Lower lobe of right lung (tissue), 2 donors: ENCODE measurements around the gene PDE6G. TPM values are rescaled to one million over a fixed set of nuclear protein-coding genes. Genes with fewer than 3 reads are reported as not detected.

Experiments used
- ATAC-seq, 2 donors: fragments of 200-7000 bp; cut with Tn5 transposase; one replicate each; pipeline ENCODE4 v1.9.1; 2020 to 2022; ENCODE audit warnings: mild to moderate bottlenecking in 2 of 2, moderate library complexity in 2 of 2
- DNase-seq: peaks from one replicate; pipeline ENCODE4 v3.0.0-alpha.2; 2020
- H3K27ac ChIP-seq: fragments of 200-600 bp; one replicate; pipeline ENCODE4 v1.8.0; 2022
- H3K27me3 ChIP-seq: fragments of 200-600 bp; one replicate; pipeline ENCODE4 v1.8.0; 2022; ENCODE audit warnings: low read depth
- H3K36me3 ChIP-seq: fragments of 200-600 bp; one replicate; pipeline ENCODE4 v1.8.0; 2022; ENCODE audit warnings: mild to moderate bottlenecking
- H3K4me1 ChIP-seq: fragments of 200-600 bp; one replicate; pipeline ENCODE4 v1.8.0; 2022
- H3K4me3 ChIP-seq: fragments of 200-600 bp; one replicate; pipeline ENCODE4 v1.8.0; 2022; ENCODE audit warnings: mild to moderate bottlenecking
- H3K9me3 ChIP-seq: fragments of 200-600 bp; one replicate; pipeline ENCODE4 v1.8.0; 2022
- intact Hi-C: fragments of 100-400 bp; cut with DNase I; formaldehyde crosslinking; loops from one replicate; pipeline ENCODE4 v1.11.0; 2022
- total RNA-seq: library from RNA; stranded (reverse); fragmentation: NEBNext Ultra II Directional; extraction: Animal tissue kit (Norgen Biotek cat#: 25700); gene quantifications from one replicate; pipeline ENCODE4 v1.2.1, GENCODE V29; 2021
- TF ChIP-seq, protein P1 (sequence below): fragments of 200-600 bp; IDR thresholded peaks from one replicate; pipeline ENCODE4 v1.8.0; 2022; ENCODE audit warnings: antibody characterized with exemption, mild to moderate bottlenecking
- donor health status: DM: no; HTN: yes; CAD: no; lungs with severe emphysema.

The PDE6G gene
- total RNA-seq, 1 donor from 2014 or later: 2.0 TPM

DNA sequence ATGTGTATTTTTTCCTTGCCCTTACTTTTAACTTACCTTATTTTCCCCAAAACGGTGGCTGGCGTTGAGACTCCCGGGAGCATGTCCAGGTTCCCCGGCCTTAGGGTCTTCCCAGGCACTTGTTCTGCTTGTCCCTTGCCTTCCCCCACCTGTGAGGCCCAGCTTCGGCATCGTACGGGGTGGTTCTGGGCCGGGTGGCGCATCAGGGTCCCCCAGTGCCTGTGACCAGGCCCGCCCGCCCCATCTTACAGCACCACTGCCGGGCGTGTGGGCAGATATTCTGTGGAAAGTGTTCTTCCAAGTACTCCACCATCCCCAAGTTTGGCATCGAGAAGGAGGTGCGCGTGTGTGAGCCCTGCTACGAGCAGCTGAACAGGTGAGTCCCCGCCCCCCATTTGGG lies 34.9 kb upstream of the PDE6G start:
- H3K36me3 ChIP-seq: peaks cover 100% of the 10 kb centered on the region
- TF ChIP-seq, protein P1, sequence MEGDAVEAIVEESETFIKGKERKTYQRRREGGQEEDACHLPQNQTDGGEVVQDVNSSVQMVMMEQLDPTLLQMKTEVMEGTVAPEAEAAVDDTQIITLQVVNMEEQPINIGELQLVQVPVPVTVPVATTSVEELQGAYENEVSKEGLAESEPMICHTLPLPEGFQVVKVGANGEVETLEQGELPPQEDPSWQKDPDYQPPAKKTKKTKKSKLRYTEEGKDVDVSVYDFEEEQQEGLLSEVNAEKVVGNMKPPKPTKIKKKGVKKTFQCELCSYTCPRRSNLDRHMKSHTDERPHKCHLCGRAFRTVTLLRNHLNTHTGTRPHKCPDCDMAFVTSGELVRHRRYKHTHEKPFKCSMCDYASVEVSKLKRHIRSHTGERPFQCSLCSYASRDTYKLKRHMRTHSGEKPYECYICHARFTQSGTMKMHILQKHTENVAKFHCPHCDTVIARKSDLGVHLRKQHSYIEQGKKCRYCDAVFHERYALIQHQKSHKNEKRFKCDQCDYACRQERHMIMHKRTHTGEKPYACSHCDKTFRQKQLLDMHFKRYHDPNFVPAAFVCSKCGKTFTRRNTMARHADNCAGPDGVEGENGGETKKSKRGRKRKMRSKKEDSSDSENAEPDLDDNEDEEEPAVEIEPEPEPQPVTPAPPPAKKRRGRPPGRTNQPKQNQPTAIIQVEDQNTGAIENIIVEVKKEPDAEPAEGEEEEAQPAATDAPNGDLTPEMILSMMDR: no peak
- no peak overlapping the region for H3K27ac ChIP-seq
- no peaks in the 10 kb centered on the region for H3K4me1 ChIP-seq
- no peaks in the 10 kb centered on the region for H3K9me3 ChIP-seq
- DNase-seq (no peak), ATAC-seq (no peak)
- no peak overlapping the region for H3K4me3 ChIP-seq
- intact Hi-C loops: no loop called here
- H3K27me3 ChIP-seq: no peaks in the 10 kb centered on the region

DNA sequence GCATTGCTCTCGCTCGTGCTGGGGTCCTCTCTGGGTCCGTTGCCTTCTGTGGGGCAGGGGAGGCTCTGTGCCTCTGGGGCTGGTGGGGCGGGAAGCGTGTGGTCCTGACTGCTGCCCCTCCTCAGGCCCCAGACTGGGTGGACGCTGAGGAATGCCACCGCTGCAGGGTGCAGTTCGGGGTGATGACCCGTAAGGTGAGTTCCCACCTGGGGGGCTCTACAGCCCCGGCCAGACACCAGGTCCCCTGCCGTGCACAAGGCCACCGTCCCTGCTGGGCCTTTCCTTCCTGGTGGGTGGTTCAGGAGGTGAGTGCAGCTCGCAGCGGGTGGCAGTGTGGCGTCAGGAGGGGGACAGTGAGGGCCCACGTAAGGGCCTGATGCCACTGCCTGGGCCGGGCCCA lies 34.2 kb upstream of the PDE6G start:
- Histone ChIP-seq H3K27me3 (no peaks in the 10 kb centered on the region), H3K27ac (no peak overlapping the region), H3K4me3 (no peak overlapping the region), H3K9me3 (no peaks in the 10 kb centered on the region), H3K4me1 (peaks cover 3% of the 10 kb centered on the region), H3K36me3 (peaks cover 98% of the 10 kb centered on the region)
- DNase-seq (no peak), ATAC-seq (no peak)
- TF ChIP-seq, protein P1: no peak
- intact Hi-C loops: no loop called here

DNA sequence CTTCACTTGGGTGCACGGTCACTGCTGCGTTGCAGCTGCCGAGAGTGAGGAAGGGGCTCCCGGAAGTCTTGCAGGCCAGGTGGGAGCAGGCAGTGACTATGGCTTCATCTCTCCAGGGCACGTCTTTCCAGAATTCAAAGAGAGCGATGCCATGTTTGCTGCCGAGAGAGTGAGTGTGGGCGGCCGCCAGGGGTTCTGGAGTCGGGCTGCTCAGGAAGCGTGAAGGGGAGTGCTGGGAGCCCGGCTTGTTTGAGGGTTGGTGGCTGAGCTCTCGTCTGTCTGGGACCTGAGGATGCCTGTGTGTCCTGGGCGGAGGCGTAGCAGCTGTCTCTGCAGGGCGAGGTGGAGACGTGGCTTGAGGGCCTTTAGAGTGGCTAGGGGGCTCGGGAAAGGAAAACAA lies 33.7 kb upstream of the PDE6G start:
- ATAC-seq: no peak
- Histone ChIP-seq H3K9me3 (no peaks in the 10 kb centered on the region), H3K4me1 (peaks cover 8% of the 10 kb centered on the region), H3K36me3 (peaks cover 93% of the 10 kb centered on the region), H3K27me3 (no peaks in the 10 kb centered on the region), H3K27ac (no peak overlapping the region), H3K4me3 (no peak overlapping the region)
- TF ChIP-seq, protein P1: no peak
- DNase-seq: no peak
- intact Hi-C loops: no loop called here

DNA sequence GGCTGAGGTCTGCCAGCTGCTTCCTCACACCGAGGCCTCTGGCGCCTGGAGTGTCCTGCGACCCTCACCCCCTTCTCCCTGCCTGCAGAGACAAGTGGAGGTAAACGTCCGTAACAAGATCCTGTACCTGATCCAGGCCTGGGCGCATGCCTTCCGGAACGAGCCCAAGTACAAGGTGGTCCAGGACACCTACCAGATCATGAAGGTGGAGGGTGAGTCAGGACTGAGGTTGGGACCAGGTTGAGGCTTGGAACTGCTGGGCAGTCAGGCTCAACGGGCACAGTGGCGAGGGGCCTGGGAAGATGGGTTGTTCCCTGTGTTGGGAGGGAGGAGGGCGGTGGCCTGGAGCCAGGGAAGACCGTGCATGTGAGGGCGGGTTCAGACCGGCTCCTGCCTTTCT lies 32.3 kb upstream of the PDE6G start:
- H3K4me3 ChIP-seq: no peak overlapping the region
- intact Hi-C loops: no loop called here
- ATAC-seq: no peak
- no peak for DNase-seq
- no peaks in the 10 kb centered on the region for H3K27me3 ChIP-seq
- H3K9me3 ChIP-seq: no peaks in the 10 kb centered on the region
- H3K36me3 ChIP-seq: peaks cover 79% of the 10 kb centered on the region
- TF ChIP-seq, protein P1: no peak
- peaks cover 17% of the 10 kb centered on the region for H3K4me1 ChIP-seq
- no peak overlapping the region for H3K27ac ChIP-seq

DNA sequence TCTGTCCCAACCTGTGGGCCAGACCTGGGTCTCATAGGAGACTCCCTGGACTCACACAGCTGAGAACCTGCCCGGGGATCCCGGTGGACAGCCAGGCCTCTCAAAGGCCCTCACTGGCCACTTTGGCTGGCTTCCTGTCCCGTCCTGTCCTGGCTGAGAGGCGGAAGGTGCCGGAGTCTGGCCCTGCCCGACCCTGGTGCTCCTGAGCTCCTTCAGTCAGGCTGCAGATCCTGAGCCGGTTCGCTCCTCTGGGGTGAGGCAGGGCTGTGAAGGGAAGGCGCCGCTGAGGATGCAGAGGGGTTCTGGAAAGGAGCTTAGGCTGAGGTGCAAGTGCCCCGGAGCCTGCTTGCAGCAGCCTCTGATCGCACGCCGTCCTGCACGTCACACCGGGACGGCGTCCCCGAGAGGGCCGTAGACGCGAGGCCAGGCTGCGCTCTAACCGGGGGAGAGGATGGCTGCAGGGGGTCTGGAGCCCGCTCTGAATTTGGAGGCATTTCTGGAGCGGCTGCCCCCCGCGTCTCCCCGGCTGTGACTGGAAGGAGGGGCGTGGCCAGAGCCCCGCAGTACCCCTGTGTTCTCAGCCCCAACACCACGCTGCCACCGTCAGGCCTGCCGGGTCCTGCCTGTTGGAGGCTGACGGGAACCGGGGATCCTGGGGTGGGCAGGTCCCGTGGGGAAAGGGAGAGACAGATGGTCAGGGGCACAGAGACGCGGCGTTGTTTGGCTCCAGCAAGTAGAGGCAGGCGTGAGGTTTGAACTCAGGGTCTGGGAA lies 31.6 kb upstream of the PDE6G start:
- Histone ChIP-seq H3K27me3 (no peaks in the 10 kb centered on the region), H3K4me3 (no peak overlapping the region), H3K9me3 (no peaks in the 10 kb centered on the region), H3K36me3 (peaks cover 72% of the 10 kb centered on the region), H3K27ac (no peak overlapping the region), H3K4me1 (peaks cover 18% of the 10 kb centered on the region)
- TF ChIP-seq, protein P1: no peak
- DNase-seq (no peak), ATAC-seq (no peak)
- intact Hi-C loops: no loop called here
